Measurements from ENCODE around the gene ICOS.
"Not testable (repeated sequence)": the region's sequence is repeated elsewhere in the genome, so short reads cannot be mapped to it uniquely, and the experiment has no call there.

The ICOS gene

DNA sequence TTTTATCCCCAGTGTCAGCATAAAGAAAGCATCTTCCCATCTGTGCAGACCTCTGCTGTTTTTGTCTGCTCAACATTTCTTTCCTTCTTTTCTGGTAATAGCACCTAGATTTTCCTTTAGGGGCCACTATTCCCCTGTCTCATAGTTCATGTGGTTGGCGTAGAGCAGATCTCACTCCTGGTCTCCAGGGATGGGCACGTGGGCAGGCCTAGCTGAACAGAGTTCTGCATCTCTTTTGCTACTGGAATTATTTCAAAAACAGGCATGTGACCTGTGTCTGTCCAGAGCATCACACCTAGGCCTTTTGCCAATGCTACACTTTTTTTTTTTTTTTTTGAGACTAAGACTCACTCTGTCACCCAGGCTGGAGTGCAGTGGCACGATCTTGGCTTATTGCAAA lies 17.7 kb upstream of the ICOS start:
- DNase-seq, result no peak

DNA sequence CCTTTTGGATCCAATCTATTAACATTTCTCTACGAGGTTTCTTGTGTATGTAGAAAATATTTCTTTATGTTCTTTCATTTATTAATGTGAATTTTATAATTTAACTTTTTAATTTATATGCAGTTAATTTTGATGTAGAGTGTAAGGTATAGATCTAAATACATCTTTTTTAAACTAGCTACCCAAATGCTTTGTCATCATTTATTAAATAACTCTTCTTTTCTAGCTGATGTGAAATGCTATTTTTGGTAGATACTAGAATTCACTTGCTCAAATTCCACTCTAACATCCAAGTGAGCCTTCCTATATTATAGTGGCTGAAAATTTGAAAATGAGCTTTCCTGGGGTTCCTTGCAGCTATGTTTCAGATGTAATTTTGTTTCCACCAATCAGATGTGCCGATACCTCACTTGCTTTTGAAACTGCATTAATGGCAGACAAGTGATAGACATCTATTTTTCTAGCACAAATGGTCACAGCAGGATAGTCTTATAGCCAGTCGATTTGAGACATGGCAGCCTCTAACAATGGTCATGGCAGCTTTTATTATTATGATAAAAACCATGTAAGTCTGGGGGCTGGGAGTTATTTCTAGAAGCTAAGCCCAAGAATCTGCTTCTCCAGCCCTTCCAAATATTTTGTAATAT lies 10.9 kb upstream of the ICOS start:
- no peak for DNase-seq

DNA sequence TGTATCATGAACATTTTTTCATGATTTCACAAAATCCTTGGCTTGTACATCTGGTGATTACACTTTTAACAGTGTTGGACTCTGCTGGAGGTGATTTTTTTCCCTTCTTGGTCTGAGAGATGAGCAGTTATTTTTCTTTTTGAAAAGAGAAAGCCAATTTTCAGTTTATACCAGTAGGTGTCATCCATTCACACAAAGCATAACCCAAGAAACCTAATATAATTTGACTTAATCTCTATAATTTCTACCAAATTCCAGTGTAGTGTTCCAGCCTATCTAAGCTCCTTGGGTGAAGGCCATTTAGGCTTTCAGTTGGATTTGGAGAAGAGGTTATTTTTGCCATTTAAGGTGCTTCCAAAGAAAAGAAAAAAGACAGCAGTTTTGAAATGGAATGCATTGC lies 7.7 kb upstream of the ICOS start:
- no peak for DNase-seq

GRCh38 chr2:203931262-203931661 lies 5.3 kb upstream of the ICOS start:
- not testable (repeated sequence) for DNase-seq

DNA sequence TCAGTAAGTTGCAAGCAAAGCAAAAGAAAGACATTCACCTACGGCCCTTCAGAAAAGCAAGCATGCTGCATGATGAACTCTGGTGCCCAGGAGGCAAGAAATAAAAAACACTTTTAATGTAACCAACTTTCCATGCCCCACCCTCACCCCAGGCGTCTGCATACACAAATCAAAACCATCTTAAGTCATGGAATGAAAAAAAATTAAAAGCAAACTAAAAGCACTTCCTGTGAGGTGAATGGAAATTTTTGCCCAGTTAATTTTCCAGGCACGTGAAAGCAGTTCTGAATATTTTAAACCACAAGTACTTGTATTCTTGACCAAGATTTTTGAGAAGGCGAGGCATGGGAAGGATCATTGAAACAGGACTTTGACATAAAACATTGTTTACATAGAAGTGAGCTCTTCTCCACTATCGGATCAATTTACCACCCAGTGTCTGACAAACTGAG lies 2.5 kb upstream of the ICOS start:
- DNase-seq, result peak; percentile 76

GRCh38 chr2:203934711-203935438 lies 1.7 kb upstream of the ICOS start:
- no peak for DNase-seq

DNA sequence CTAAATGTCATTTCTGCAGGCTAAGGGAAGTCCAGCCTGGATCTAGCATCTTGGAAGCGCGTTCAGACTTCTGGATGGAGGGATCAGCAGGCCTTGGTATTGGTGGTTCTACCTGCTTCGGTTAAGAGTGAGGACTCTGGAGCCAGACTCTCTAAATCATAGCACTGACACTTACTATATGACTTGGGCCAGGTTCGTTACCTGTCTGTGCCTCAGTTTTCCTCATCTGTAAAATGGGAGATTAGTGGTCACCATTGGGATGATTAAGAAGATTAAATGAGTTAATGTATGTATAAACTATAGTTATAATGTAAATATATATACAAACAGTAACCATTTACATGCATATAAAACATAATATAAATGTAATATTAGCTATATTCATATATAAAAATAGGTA lies 995 bp upstream of the ICOS start:
- no peak for DNase-seq

DNA sequence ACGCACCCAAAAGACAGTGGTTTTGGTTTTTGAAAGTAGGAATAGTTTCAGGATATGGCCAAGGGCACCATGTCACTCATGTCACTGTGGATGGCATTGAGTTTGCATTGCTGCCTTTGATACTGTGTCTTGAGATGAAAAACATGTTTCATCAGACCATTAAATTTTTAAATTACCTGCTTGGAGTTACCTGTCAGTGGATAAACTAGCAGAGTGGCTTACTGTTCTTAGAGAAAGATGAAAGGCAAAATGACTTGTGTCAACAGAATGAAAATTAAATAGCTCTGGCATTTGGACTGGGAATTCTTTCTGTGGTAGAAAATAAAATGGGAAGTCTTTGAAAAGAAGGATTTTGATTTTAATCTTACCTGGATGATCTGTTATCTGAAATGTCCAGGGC lies 386 bp downstream of the ICOS start:
- DNase-seq, result no peak

DNA sequence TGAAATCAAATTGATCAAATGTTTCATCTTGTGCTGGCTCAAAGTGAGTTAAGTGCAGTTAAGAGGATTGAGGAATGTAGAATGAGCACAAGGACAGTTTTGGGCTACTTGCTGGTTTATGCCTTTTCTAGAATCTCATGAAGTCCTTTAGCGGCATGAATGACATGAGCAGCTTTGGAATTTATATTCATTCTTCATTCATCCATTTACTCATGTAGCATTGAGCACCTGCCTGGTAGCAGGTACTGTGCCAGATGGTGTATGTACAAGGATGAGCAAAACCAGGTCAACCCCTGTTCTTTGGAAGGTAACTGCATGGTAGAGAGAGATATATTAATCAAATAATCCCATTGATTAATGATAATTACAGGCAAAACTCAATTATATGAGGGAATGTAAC lies 1.2 kb downstream of the ICOS start:
- no peak for DNase-seq

DNA sequence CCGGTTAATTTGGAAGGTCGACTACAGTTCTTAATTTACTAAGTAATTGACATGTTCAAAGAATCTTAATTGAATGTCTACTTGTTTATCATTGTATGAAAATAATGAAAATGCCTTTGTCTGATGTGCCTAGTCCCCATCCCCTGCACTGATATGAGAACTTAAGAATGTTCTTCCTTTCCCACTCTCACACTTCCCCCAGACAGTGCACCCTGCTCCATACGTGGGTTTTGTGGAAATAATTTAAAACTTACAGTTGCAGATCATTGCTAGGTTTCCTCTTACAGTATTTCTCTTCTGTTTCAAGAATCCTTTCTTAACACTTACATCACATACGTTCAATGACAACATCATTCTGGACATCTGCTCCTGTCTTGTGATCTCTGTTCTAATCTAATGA lies 3.5 kb downstream of the ICOS start:
- DNase-seq, result no peak

- DNase-seq, result not testable (repeated sequence)
Observed at GRCh38 chr2:203943493-203944382, 7.2 kb downstream of the ICOS start.

GRCh38 chr2:203948733-203949132 lies 12.2 kb downstream of the ICOS start:
- DNase-seq, result no peak

- DNase-seq, result no peak
Observed at GRCh38 chr2:203949228-203949627, 12.7 kb downstream of the ICOS start.

DNA sequence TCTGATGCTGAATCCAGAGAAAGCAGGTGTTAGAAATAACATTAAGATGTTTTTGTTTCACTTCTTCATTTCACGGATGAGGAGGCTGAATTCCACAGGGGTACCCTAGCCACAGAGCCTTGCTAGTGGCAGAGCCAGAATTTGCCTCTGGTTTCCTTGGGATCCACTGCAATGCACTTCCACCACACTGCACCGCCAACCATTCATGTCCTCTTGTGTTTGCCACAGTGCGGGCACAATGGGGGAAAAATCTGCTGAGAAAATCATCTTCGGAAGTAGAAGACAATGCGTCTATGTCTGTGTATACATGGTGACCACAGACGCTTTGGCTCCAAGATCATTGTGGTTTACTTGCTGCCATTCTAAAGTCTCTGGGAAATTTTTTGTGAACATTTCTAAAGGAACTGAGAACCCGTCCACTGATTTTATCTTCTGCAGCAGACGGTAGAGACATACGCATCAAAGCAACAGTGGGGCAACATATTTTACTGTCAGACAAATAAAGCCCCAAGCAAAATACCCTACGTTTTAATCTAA lies 14.9 kb downstream of the ICOS start:
- peak; percentile 57 for DNase-seq

DNA sequence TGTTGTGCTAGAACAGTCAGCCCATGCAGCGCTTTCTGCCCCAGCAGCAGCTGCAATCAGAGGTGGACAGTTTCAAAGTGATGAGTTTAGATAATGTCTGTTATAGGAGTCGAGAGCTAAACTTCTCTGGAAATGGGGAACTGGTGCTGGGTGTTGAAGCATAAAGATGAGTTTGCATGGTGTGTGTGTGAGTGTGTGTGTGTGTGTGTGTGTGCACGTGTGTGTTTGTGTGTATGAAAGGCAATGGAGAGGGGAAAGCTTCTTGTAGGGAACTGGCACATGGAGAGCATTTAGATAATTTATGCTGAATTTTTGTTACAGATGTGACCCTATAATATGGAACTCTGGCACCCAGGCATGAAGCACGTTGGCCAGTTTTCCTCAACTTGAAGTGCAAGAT lies 22.7 kb downstream of the ICOS start:
- DNase-seq, result no peak

GRCh38 chr2:203959672-203960071 lies 23.1 kb downstream of the ICOS start:
- DNase-seq, result no peak

GRCh38 chr2:203960811-203961210 lies 24.2 kb downstream of the ICOS start:
- DNase-seq, result no peak

- DNase-seq, result not testable (repeated sequence)
Observed at GRCh38 chr2:203965190-203965589, 28.6 kb downstream of the ICOS start.

- no peak for DNase-seq
Observed at GRCh38 chr2:203971251-203971650, 34.7 kb downstream of the ICOS start.

GRCh38 chr2:203972066-203972465 lies 35.5 kb downstream of the ICOS start:
- no peak for DNase-seq

- no peak for DNase-seq
Observed at GRCh38 chr2:203973000-203973399, 36.4 kb downstream of the ICOS start.

DNA sequence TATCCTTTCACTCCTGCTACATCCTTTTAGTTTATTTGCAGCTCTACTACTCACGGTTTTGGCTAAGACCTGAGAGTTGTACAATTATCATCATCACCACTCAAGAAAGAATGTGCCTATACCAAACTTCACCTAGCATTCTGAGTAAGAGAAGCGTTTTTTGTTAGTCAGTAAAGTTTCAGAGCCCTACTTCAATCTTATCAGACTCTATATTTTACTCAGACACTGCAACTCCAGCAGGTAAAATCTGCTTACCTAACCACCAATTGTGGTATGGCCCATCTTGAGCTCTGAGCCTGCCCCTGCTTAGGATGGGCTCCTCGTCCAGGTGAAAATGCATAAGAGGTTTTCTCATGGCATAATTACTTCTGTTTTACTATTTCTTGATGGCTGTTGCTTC lies 37.1 kb downstream of the ICOS start:
- no peak for DNase-seq

DNA sequence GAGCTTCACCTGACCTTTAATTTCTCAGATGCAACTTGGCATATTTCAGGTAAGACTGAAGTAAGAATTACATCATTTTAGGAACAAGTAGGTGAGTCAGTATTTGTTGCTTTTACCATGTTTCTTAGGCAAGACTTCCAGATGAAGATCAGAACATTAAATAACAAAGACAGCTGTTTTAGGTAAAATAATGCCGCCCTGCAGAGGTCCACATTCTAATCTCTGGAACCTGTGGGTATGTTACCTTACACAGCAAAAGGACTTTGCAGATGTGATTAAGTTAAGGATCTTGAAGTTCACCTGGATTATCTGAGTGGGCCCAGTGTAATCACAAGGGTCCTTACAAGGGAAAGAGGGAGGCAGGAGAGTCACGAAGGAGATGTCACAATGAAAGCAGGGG lies 39.3 kb downstream of the ICOS start:
- no peak for DNase-seq
